ENCODE results near the gene MCOLN2.

Gene MCOLN2

DNA sequence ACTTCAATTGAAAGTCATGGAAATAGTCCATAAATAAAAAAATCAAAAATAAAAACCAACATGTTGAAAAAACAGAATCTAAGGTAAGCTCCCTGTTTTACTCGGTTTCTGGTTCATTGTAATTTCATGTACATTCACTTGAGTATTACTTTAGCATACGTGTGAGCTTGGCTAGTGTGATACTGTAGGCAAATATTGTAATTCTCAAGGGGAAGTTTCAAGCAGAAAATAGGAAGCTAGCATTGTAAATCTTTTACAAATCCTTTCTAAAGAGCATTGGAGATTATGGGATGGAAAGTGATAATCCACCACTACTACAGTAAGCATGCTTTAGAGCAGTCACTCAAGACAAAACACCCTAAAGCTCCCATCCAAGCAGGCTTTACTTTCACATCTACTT lies 100.6 kb downstream of the MCOLN2 start:
- no peak for DNase-seq (ENCODE audit: low read depth)

DNA sequence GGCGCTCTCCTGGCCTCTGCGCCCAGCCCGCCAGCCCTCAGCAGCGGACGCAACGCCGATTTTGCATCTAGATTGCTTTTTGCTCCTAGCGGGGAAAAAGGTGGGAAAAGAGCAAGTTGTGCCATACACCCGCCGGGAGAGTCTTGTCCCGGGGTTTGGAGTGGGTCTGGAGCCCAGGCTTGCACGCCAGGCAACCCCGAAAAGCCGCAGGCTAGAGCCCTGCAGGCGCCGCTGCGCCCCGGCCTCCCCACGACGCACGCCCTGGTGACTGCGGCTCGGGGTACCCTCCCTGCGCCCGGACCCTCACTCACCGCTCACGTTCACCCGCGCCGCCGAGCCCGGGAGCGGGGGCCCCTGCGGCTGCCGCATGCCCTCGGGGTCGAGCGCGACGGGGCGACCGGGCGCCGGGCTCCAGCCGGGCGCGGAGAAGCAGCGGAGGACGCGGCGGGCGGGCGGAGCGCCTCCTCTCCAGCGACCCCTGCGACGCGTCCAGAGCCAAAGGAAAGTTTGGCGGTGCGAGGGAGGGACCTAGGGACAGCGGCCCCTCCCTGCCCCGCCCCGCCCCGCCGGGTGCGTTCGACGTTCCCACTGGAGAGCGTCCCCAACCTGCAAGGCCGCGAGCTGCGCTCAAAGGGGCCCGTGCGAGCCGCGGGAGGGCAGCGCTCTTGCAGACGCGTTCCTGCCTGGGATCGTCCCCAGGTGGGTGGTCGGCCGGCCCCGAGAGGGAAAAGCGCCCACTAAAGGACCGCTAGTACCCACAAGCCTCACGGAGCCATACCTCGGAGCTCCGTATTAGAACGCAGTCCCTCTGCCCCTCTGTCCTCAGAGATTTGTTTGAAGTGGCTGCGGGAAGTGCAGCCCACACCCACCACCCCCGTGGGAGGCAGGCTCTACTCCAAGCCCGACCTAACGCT lies 104.0 kb downstream of the MCOLN2 start, which contains the start of gene LPAR3:
LPAR3 (minus strand) TSS at position 502 of the 914 bp plus-strand sequence. CDS start 27,086 bp downstream, outside the sequence.
- DNase-seq (ENCODE audit: low read depth) = no peak

DNA sequence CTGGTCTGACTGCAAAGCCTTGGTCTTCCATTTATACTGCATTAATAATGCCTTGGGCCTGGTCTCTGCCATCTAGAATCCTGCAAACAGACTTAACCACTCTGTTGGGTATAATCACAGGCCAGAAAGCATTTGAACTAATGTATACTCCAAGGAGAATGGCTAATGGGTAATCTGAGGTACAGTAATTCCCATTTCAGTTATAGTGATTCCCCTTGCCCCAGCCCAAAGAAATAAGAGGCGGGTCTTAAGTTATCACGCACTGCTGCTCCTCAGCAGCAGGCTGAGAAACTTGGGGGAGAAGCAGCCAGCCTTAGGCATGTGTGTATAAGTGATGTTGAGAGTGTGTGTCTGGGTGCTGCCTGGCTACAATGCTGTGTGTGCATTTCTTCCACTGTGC lies 106.3 kb downstream of the MCOLN2 start:
- DNase-seq (ENCODE audit: low read depth) = no peak

DNA sequence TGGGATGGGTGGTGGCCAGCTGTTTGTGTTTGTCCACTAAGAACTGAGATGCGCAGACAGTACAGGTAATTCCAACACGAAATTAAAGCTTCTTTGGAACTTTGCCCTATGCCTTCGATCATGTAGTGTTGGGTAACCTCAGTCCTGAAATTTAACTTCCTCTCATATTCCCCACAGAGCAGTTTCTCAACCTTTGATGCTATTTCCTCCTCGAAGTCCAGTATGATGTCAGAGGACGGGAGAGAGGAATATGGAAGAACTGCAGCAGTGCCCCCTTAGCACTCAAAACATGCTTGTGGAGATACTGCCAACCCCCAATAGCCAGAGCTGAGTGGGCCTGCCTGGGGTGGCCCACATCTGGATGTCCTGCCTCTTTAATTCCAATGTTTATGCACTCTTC lies 107.5 kb downstream of the MCOLN2 start:
- no peak for DNase-seq (ENCODE audit: low read depth)

DNA sequence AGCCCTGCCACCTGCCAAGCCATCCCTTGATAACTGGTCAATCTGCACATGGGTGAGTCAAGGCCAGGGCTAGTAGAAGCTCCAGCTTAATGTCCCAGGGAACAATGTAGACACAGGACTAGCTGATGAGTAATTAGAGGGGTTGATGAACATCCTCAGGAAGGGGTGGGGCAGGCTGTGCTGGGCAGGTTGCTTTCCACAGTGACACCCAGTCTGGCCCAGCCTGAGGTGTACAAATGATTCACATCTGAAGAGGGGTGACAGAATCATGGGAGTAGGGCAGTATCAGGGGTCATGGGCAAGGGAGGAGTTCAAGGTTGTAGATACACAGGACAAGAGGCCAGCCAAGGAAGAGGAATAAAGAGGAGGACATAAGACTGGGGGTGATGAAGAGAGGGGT lies 108.2 kb downstream of the MCOLN2 start:
- DNase-seq (ENCODE audit: low read depth) = no peak

DNA sequence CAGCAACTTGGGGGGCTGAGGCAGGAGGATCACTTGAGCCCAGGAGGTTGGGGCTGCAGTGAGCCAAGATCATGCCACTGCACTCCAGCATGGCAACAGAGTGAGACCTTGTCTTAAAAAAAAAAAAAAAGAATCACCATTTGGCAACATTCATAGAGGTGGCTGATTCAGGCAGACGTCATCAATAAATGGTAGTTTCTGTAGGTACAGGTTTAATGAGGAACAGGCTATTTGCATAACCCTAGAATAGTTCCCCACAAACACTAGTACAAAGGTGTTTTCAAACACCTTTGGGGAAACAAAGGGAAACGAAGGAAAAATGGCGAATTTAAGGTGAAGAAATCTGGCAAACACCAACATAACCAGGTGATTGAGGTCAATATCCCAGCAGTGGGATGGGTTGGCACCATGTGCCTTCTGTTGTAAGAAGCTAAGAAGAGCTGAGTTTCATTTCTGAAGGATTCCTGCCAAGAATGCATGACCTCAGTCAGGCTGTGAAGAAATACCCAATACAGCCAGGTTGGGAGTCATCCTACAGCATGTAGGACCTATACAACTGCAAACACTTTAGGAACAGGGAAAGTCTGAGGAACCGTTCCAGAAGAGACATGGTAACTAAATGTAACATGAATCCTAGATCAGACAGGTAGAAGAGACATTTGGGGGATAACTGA lies 109.5 kb downstream of the MCOLN2 start:
- DNase-seq (ENCODE audit: low read depth) = no peak

DNA sequence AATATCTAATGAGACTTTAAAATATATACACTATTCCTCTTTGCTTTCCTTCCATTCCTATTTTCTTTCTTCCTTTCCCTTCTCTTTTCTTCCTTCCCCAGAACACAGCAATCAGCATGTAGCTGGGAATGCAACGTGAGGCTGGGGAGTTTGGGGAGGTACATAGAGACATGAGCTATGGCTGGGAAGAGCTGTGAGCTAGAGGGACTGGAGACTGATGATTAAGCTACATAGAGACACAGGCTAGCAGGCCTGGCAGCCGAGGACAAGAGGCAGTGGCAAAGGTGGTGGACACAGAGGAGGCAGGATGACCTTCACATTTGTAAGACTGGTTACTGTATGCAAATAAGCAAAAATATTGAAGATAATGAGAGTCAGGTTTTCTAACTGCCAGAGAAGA lies 111.4 kb downstream of the MCOLN2 start:
- no peak for DNase-seq (ENCODE audit: low read depth)

DNA sequence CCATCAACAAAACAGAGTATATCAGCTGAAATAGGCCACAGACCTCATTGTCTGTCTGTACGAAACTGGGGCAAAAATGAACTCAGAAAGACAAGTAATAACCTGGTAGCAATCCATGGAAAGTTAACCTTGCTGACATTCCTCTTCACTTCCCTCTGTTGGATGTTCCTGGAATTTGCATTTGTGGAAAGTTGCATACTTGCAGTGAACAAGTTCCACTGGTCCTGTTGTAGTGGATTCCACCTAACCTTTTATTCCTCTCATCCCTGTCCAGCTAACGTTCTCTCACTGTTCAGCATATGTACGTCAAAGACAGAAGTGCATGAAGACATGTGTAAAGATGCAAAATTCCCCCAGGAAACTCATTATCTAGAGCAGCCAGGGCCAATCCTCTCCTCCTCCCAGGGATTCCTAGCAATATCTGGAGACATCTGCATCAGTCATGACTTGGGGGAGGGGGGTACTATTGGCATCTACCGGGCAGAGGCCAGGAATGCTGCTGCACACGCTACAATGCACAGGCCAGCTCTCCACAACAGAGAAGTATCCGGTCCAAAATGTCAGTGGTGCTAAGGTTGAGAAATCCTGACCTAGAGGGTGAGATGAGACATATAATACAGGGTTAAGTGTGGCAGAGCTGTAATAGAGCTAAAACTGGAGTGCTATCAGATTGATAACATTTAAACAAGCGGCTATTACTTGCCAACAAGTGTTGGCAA lies 112.1 kb downstream of the MCOLN2 start:
- DNase-seq (ENCODE audit: low read depth) = no peak

DNA sequence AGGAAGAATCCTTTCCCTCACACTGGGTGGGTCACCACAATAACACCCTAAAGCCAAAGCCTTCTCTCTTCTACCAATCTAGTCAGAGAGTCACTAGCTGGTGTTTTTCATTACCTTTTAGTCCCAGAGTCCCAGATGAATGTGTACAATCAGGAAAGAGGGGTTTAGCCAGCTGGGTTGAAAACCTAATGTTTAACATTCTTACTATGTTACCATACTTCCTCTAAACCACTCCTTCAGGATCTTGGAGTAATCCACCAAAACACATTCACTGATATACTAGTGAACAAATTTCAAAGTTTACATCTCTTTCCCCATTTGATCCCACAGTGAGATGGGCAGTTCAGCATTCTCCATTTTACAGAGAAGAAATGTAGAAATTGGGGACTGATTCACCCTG lies 113.6 kb downstream of the MCOLN2 start:
- DNase-seq (ENCODE audit: low read depth) = no peak

DNA sequence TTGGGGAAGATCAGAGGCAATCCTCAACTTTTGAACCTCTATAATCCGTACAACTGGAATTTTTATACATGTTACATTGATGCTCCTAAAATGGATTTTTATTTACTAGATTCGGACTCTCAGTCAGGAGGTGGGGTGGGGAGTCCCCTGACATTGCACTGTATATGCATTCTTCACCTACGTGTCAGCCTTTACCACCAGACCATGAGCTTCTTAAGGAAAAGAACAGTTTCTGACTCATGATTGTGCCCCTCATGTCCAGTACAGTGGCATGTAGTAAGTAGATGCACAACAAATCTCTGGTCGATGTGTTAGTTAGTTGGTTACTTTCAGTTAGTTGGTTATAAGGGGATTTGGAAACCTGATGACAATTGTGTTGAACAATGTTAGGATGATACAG lies 119.3 kb downstream of the MCOLN2 start:
- DNase-seq (ENCODE audit: low read depth) = no peak

DNA sequence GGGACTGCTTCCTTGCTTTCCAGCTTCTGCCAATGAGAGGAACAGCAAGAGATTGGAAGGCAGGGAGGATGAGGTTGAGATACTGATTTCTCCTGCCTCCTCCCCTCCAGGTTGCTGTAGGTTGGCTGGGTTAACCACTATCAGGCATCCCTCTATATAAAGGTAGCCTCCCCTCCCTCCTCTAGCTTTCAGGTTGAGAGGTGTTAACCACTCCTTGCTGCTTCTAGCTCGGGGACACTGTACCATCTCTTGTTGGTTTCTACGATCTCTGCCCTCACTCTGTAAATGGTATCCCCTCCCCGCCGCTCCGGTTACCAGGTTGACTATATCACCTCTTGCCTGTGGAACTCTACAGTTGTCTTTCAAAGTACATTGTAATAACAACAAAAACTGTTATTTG lies 120.6 kb downstream of the MCOLN2 start:
- no peak for DNase-seq (ENCODE audit: low read depth)
